ENCODE measurements around the gene N4BP2.

The N4BP2 gene

GRCh38 chr4:40194602-40195161 lies 138.0 kb downstream of the N4BP2 start:
- Histone ChIP-seq H3K27me3 (ENCODE audit: insufficient read depth, low read length) (no peaks in the 10 kb centered on the region), H3K27ac (ENCODE audit: low read length) (no peak overlapping the region), H3K4me1 (ENCODE audit: insufficient read depth, low read length) (peaks cover 53% of the 10 kb centered on the region; the same call in 1 of the 2 replicates), H3K9me3 (ENCODE audit: insufficient read depth, low read depth, low read length) (no peaks in the 10 kb centered on the region), H3K4me3 (ENCODE audit: low read length) (no peak overlapping the region), H3K36me3 (ENCODE audit: insufficient read depth, low read depth, low read length) (no peaks in the 10 kb centered on the region), H3K9ac (ENCODE audit: low read depth, low read length) (no peak overlapping the region)

- Histone ChIP-seq H3K4me1 (ENCODE audit: insufficient read depth, low read length) (peaks cover 59% of the 10 kb centered on the region; the same call in 1 of the 2 replicates), H3K27me3 (ENCODE audit: insufficient read depth, low read length) (no peaks in the 10 kb centered on the region), H3K9me3 (ENCODE audit: insufficient read depth, low read depth, low read length) (no peaks in the 10 kb centered on the region), H3K36me3 (ENCODE audit: insufficient read depth, low read depth, low read length) (no peaks in the 10 kb centered on the region), H3K4me3 (ENCODE audit: low read length) (peak overlapping the region; percentile 68; the same call in 1 of the 2 replicates), H3K9ac (ENCODE audit: low read depth, low read length) (peak overlapping the region; percentile 80; the same call in 1 of the 2 replicates), H3K27ac (ENCODE audit: low read length) (peak overlapping the region; percentile 70)
These were observed 138.8 kb downstream of the N4BP2 start for GRCh38 chr4:40195182-40196177.

GRCh38 chr4:40196272-40196671 lies 139.6 kb downstream of the N4BP2 start:
- Histone ChIP-seq H3K4me3 (ENCODE audit: low read length) (peak overlapping the region; percentile 68; the same call in 1 of the 2 replicates), H3K9me3 (ENCODE audit: insufficient read depth, low read depth, low read length) (no peaks in the 10 kb centered on the region), H3K4me1 (ENCODE audit: insufficient read depth, low read length) (peaks cover 54% of the 10 kb centered on the region; the same call in 1 of the 2 replicates), H3K9ac (ENCODE audit: low read depth, low read length) (peak overlapping the region; percentile 80; the same call in 1 of the 2 replicates), H3K27ac (ENCODE audit: low read length) (peak overlapping the region; percentile 70), H3K36me3 (ENCODE audit: insufficient read depth, low read depth, low read length) (no peaks in the 10 kb centered on the region), H3K27me3 (ENCODE audit: insufficient read depth, low read length) (no peaks in the 10 kb centered on the region)

- Histone ChIP-seq H3K27ac (ENCODE audit: low read length) (peak within 1 kb of the TSS; percentile 70), H3K27me3 (ENCODE audit: insufficient read depth, low read length) (no peaks in the 10 kb centered on the region), H3K9ac (ENCODE audit: low read depth, low read length) (peak within 1 kb of the TSS; percentile 80; the same call in 1 of the 2 replicates), H3K9me3 (ENCODE audit: insufficient read depth, low read depth, low read length) (no peaks in the 10 kb centered on the region), H3K4me3 (ENCODE audit: low read length) (peak within 1 kb of the TSS; percentile 68; the same call in 1 of the 2 replicates), H3K36me3 (ENCODE audit: insufficient read depth, low read depth, low read length) (no peaks in the 10 kb centered on the region), H3K4me1 (ENCODE audit: insufficient read depth, low read length) (peaks cover 51% of the 10 kb centered on the region; the same call in 1 of the 2 replicates)
These were observed 140.2 kb downstream of the N4BP2 start, which contains the start of gene RHOH for GRCh38 chr4:40196724-40197281. Gene RHOH, plus strand, starts transcription at chr4:40197031. Its CDS starts 46,356 bp downstream, at chr4:40243387.

GRCh38 chr4:40197879-40198689 lies 141.4 kb downstream of the N4BP2 start:
- H3K4me1 ChIP-seq (ENCODE audit: insufficient read depth, low read length), result peaks cover 39% of the 10 kb centered on the region; the same call in 1 of the 2 replicates
- H3K36me3 ChIP-seq (ENCODE audit: insufficient read depth, low read depth, low read length), result no peaks in the 10 kb centered on the region
- no peak overlapping the region for H3K27ac ChIP-seq (ENCODE audit: low read length)
- H3K9me3 ChIP-seq (ENCODE audit: insufficient read depth, low read depth, low read length), result no peaks in the 10 kb centered on the region
- peak overlapping the region; percentile 80; the same call in 1 of the 2 replicates for H3K9ac ChIP-seq (ENCODE audit: low read depth, low read length)
- no peaks in the 10 kb centered on the region for H3K27me3 ChIP-seq (ENCODE audit: insufficient read depth, low read length)
- peak overlapping the region; percentile 68; the same call in 1 of the 2 replicates for H3K4me3 ChIP-seq (ENCODE audit: low read length)

- peaks cover 34% of the 10 kb centered on the region; the same call in 1 of the 2 replicates for H3K4me1 ChIP-seq (ENCODE audit: insufficient read depth, low read length)
- H3K9ac ChIP-seq (ENCODE audit: low read depth, low read length), result peak overlapping the region; percentile 80; the same call in 1 of the 2 replicates
- H3K27ac ChIP-seq (ENCODE audit: low read length), result no peak overlapping the region
- H3K4me3 ChIP-seq (ENCODE audit: low read length), result peak overlapping the region; percentile 68; the same call in 1 of the 2 replicates
- no peaks in the 10 kb centered on the region for H3K36me3 ChIP-seq (ENCODE audit: insufficient read depth, low read depth, low read length)
- no peaks in the 10 kb centered on the region for H3K27me3 ChIP-seq (ENCODE audit: insufficient read depth, low read length)
- no peaks in the 10 kb centered on the region for H3K9me3 ChIP-seq (ENCODE audit: insufficient read depth, low read depth, low read length)
These were observed 142.6 kb downstream of the N4BP2 start for GRCh38 chr4:40199179-40199670.

DNA sequence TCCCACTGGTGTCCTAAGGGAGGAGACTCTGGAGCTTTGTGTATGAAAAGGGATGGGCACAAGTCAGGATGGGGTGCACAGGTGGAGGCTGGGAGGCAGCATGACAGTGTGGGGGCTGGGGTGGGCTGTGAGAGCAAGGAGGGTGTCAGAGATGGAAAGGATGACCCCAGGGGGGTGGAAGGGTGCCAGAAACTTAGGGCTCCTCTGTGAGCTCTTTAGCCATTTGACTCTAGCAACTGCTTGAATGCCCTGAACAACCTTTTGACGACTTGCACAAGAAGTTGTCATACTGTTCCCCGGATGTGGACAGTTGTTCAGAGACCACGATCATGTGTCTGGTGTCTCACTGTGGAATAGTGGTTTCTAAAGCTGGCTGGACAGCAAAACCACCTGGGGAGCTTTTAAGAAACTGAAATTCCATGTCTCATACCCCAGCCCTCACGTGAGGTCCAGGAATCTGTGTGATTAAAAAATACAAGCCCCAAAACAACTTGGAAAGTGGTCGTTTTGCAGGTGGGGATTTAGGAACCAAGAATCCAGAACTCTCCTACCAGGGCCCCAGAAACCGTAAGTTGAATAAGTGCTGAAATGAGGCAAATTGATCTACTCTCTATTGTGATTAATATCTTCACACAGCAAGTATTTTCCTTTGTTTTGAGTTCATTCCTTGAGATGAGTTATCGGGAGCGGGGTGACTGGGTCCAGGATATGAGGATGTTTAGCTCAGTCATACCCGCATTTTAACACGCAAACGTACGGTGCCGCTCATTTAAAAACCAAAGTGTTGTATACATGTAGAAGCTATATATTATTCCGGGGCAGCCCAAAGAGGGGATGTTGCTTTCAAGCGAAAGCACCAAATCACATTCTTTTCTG lies 143.6 kb downstream of the N4BP2 start:
- Histone ChIP-seq H3K9ac (ENCODE audit: low read depth, low read length) (peak overlapping the region; percentile 21; the same call in 1 of the 2 replicates), H3K27ac (ENCODE audit: low read length) (no peak overlapping the region), H3K27me3 (ENCODE audit: insufficient read depth, low read length) (no peaks in the 10 kb centered on the region), H3K4me1 (ENCODE audit: insufficient read depth, low read length) (peaks cover 34% of the 10 kb centered on the region; the same call in 1 of the 2 replicates), H3K36me3 (ENCODE audit: insufficient read depth, low read depth, low read length) (no peaks in the 10 kb centered on the region), H3K4me3 (ENCODE audit: low read length) (peak overlapping the region; percentile 9; the same call in 1 of the 2 replicates), H3K9me3 (ENCODE audit: insufficient read depth, low read depth, low read length) (no peaks in the 10 kb centered on the region)

GRCh38 chr4:40200875-40201801 lies 144.5 kb downstream of the N4BP2 start:
- peaks cover 34% of the 10 kb centered on the region; the same call in 1 of the 2 replicates for H3K4me1 ChIP-seq (ENCODE audit: insufficient read depth, low read length)
- H3K9me3 ChIP-seq (ENCODE audit: insufficient read depth, low read depth, low read length), result no peaks in the 10 kb centered on the region
- no peak overlapping the region for H3K9ac ChIP-seq (ENCODE audit: low read depth, low read length)
- no peaks in the 10 kb centered on the region for H3K36me3 ChIP-seq (ENCODE audit: insufficient read depth, low read depth, low read length)
- no peak overlapping the region for H3K4me3 ChIP-seq (ENCODE audit: low read length)
- H3K27ac ChIP-seq (ENCODE audit: low read length), result no peak overlapping the region
- no peaks in the 10 kb centered on the region for H3K27me3 ChIP-seq (ENCODE audit: insufficient read depth, low read length)

DNA sequence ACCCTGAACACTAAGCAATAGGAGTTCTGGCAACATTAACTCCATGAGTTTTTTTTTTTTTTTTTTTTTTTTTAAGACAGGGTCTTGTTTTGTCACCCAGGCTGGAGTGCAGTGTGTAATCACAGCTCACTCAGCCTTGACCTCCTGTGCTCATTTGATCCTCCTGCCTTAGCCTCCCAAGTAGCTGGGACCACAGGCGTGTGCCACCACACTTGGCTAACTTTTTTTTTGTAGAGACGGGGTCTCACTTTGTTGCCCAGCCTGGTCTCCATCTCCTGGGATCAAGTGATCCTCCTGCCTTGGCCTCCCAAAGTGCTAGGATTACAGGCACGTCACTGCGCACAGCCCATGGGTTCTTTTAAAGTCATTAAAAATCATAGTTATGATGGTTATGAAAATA lies 145.2 kb downstream of the N4BP2 start:
- Histone ChIP-seq H3K36me3 (ENCODE audit: insufficient read depth, low read depth, low read length) (no peaks in the 10 kb centered on the region), H3K4me1 (ENCODE audit: insufficient read depth, low read length) (peaks cover 28% of the 10 kb centered on the region; the same call in 1 of the 2 replicates), H3K9ac (ENCODE audit: low read depth, low read length) (no peak overlapping the region), H3K9me3 (ENCODE audit: insufficient read depth, low read depth, low read length) (no peaks in the 10 kb centered on the region), H3K27ac (ENCODE audit: low read length) (no peak overlapping the region), H3K27me3 (ENCODE audit: insufficient read depth, low read length) (no peaks in the 10 kb centered on the region), H3K4me3 (ENCODE audit: low read length) (no peak overlapping the region)

All from iPS-20b (cell line).